ENCODE data around the gene TMEM256.

Gene TMEM256

DNA sequence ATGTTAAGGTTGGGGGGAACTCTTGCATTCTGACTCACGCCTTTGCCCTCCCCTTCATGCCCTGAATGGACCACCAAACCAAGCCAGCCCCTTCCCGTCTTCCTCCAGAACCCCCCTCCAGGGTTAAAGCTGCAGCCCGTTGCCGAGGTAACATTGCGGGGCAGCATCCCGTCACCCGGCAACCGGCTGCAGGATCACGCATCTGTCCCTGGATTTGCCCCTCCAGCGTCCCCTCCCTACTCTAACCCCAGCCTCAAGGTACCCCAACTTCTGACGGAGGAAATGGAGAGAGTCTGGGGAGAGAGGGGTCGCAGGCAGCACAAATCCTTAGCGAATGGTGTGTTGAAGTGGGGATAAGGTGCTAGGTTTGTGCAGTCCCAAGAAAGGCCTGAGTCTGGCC is 3.2 kb upstream of the TMEM256 start:
- no peak for TF ChIP-seq TCF4 (CRISPR knock-in tag; IDR thresholded peaks at IDR 0.05; ENCODE audit: borderline replicate concordance)
- TF ChIP-seq CSDC2 (CRISPR knock-in tag; IDR thresholded peaks at IDR 0.05) = no peak
- TF ChIP-seq, protein P1, sequence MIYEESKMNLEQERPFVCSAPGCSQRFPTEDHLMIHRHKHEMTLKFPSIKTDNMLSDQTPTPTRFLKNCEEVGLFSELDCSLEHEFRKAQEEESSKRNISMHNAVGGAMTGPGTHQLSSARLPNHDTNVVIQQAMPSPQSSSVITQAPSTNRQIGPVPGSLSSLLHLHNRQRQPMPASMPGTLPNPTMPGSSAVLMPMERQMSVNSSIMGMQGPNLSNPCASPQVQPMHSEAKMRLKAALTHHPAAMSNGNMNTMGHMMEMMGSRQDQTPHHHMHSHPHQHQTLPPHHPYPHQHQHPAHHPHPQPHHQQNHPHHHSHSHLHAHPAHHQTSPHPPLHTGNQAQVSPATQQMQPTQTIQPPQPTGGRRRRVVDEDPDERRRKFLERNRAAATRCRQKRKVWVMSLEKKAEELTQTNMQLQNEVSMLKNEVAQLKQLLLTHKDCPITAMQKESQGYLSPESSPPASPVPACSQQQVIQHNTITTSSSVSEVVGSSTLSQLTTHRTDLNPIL (CRISPR knock-in tag; IDR thresholded peaks at IDR 0.05; ENCODE audit: low read depth) = no peak
- TF ChIP-seq ZNF8 (CRISPR knock-in tag; IDR thresholded peaks at IDR 0.05) = no peak
- TF ChIP-seq RARB (CRISPR knock-in tag; IDR thresholded peaks at IDR 0.05) = no peak
- no peak for TF ChIP-seq ISL1 (CRISPR knock-in tag; IDR thresholded peaks at IDR 0.05)
- TF ChIP-seq ZFP30 (CRISPR knock-in tag; IDR thresholded peaks at IDR 0.05) = no peak
- no peak for TF ChIP-seq ZNF70 (CRISPR knock-in tag; IDR thresholded peaks at IDR 0.05)
- no peak for TF ChIP-seq ZFP3 (CRISPR knock-in tag; IDR thresholded peaks at IDR 0.05)
- TF ChIP-seq, protein P2, sequence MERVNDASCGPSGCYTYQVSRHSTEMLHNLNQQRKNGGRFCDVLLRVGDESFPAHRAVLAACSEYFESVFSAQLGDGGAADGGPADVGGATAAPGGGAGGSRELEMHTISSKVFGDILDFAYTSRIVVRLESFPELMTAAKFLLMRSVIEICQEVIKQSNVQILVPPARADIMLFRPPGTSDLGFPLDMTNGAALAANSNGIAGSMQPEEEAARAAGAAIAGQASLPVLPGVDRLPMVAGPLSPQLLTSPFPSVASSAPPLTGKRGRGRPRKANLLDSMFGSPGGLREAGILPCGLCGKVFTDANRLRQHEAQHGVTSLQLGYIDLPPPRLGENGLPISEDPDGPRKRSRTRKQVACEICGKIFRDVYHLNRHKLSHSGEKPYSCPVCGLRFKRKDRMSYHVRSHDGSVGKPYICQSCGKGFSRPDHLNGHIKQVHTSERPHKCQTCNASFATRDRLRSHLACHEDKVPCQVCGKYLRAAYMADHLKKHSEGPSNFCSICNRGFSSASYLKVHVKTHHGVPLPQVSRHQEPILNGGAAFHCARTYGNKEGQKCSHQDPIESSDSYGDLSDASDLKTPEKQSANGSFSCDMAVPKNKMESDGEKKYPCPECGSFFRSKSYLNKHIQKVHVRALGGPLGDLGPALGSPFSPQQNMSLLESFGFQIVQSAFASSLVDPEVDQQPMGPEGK (CRISPR knock-in tag; IDR thresholded peaks at IDR 0.05; ENCODE audit: borderline replicate concordance) = no peak
- no peak for TF ChIP-seq TOX (CRISPR knock-in tag; IDR thresholded peaks at IDR 0.05; ENCODE audit: borderline replicate concordance)
- ATAC-seq = no peak

DNA sequence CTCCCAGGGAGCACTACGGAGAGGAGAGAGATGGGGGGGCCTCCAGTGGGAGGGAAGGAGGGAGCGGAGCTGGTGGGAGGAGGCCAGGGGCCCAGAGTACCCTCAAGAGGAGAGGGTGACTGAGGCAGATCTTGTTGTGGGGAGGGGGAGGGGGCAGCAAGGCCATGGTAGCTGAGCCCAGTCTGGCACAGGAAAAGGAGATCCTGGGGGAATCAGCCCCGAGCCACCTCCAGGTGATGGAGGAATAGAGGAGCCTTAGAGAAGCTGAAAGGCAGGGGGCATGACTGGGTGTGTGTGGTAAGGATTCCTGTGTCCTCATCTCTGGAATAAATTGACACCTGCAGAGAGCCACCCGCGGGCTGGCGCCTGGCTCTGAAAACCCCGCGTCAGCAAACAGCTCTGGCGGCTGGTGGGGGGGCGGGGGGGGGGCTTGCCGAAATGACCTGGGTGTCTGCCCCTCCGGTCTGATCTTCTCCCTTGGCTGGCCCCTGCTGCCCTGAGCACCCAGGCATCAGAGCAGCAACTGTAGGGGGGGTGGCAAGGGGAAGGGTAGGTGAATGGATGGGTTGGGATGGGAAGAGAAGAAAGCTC is 2.4 kb upstream of the TMEM256 start:
- no peak for ATAC-seq
- TF ChIP-seq, protein P3, sequence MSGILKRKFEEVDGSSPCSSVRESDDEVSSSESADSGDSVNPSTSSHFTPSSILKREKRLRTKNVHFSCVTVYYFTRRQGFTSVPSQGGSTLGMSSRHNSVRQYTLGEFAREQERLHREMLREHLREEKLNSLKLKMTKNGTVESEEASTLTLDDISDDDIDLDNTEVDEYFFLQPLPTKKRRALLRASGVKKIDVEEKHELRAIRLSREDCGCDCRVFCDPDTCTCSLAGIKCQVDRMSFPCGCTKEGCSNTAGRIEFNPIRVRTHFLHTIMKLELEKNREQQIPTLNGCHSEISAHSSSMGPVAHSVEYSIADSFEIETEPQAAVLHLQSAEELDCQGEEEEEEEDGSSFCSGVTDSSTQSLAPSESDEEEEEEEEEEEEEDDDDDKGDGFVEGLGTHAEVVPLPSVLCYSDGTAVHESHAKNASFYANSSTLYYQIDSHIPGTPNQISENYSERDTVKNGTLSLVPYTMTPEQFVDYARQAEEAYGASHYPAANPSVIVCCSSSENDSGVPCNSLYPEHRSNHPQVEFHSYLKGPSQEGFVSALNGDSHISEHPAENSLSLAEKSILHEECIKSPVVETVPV (CRISPR knock-in tag; IDR thresholded peaks at IDR 0.05) = no peak
- TF ChIP-seq, protein P4, sequence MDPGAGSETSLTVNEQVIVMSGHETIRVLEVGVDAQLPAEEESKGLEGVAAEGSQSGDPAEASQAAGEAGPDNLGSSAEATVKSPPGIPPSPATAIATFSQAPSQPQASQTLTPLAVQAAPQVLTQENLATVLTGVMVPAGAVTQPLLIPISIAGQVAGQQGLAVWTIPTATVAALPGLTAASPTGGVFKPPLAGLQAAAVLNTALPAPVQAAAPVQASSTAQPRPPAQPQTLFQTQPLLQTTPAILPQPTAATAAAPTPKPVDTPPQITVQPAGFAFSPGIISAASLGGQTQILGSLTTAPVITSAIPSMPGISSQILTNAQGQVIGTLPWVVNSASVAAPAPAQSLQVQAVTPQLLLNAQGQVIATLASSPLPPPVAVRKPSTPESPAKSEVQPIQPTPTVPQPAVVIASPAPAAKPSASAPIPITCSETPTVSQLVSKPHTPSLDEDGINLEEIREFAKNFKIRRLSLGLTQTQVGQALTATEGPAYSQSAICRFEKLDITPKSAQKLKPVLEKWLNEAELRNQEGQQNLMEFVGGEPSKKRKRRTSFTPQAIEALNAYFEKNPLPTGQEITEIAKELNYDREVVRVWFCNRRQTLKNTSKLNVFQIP (CRISPR knock-in tag; IDR thresholded peaks at IDR 0.05; ENCODE audit: borderline replicate concordance, low read depth) = no peak
- TF ChIP-seq, protein P5, sequence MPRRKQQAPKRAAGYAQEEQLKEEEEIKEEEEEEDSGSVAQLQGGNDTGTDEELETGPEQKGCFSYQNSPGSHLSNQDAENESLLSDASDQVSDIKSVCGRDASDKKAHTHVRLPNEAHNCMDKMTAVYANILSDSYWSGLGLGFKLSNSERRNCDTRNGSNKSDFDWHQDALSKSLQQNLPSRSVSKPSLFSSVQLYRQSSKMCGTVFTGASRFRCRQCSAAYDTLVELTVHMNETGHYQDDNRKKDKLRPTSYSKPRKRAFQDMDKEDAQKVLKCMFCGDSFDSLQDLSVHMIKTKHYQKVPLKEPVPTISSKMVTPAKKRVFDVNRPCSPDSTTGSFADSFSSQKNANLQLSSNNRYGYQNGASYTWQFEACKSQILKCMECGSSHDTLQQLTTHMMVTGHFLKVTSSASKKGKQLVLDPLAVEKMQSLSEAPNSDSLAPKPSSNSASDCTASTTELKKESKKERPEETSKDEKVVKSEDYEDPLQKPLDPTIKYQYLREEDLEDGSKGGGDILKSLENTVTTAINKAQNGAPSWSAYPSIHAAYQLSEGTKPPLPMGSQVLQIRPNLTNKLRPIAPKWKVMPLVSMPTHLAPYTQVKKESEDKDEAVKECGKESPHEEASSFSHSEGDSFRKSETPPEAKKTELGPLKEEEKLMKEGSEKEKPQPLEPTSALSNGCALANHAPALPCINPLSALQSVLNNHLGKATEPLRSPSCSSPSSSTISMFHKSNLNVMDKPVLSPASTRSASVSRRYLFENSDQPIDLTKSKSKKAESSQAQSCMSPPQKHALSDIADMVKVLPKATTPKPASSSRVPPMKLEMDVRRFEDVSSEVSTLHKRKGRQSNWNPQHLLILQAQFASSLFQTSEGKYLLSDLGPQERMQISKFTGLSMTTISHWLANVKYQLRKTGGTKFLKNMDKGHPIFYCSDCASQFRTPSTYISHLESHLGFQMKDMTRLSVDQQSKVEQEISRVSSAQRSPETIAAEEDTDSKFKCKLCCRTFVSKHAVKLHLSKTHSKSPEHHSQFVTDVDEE (CRISPR knock-in tag; IDR thresholded peaks at IDR 0.05) = no peak
- no peak for TF ChIP-seq TCF4 (CRISPR knock-in tag; IDR thresholded peaks at IDR 0.05; ENCODE audit: borderline replicate concordance)
- TF ChIP-seq GLIS3 (CRISPR knock-in tag; IDR thresholded peaks at IDR 0.05) = no peak
- no peak for TF ChIP-seq ISL1 (CRISPR knock-in tag; IDR thresholded peaks at IDR 0.05)
- TF ChIP-seq ZC3H10 (CRISPR knock-in tag; IDR thresholded peaks at IDR 0.05) = no peak
- no peak for TF ChIP-seq SNAI2 (CRISPR knock-in tag; IDR thresholded peaks at IDR 0.05)
- TF ChIP-seq ZNF565 (CRISPR knock-in tag; conservative IDR thresholded peaks at IDR 0.05; ENCODE audit: low read depth) = no peak

DNA sequence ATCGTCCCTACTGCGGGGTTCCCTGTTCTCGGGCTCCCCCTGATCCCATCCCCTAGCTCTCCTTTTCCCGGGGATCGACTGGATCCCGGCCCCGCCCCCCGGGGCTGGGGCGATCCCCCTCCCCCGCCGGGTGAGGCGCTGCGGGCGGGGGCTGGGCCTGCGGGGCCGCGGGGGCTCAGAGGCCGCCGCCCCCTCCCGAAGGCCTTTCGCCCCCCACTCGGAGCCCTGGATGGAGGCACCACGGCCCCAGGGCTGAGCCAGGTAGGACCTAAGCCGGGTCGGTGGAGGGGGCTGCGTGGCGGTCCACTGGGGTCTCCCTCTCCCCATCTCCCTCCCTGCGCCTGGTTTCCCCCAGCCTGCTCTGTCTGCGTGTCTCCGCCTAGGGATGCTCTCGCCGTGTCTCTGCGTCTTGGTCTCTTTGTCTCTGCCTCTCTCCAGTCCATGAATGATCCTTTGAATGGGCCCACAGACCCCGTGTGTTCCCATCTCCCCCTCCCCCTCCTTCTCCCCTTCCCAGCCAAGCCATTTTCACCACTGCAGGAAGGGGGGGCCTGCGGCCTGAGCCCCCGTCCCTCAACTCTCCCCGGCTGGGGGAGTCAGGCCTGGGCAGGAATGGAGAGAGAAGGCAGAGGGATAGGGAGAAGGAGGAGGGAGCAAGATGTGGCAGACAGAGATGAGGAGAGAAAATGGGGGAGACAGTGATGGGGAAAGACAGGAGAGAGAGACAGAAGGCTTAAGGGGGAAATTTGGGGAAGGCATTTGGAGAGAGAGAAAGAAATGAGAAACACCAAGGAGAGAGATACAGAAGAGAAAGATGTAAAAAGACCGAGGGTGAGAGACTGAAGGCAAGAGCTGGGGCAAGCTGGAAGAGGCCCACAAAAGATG is 1.7 kb upstream of the TMEM256 start:
- ATAC-seq = peak; percentile 3; the same call in 2 of the 3 replicates
- TF ChIP-seq GLIS3 (CRISPR knock-in tag; IDR thresholded peaks at IDR 0.05) (no peak), ZNF565 (CRISPR knock-in tag; conservative IDR thresholded peaks at IDR 0.05; ENCODE audit: low read depth) (no peak), BACH2 (CRISPR knock-in tag; IDR thresholded peaks at IDR 0.05; ENCODE audit: borderline replicate concordance) (no peak), CSDC2 (CRISPR knock-in tag; IDR thresholded peaks at IDR 0.05) (no peak), ZFP3 (CRISPR knock-in tag; IDR thresholded peaks at IDR 0.05) (no peak), PPARA (CRISPR knock-in tag; IDR thresholded peaks at IDR 0.05; ENCODE audit: borderline replicate concordance) (no peak)
- TF ChIP-seq, protein P3 (CRISPR knock-in tag; IDR thresholded peaks at IDR 0.05) = no peak
- TF ChIP-seq, protein P1 (CRISPR knock-in tag; IDR thresholded peaks at IDR 0.05; ENCODE audit: low read depth) = no peak
- TF ChIP-seq, protein P2 (CRISPR knock-in tag; IDR thresholded peaks at IDR 0.05; ENCODE audit: borderline replicate concordance) = no peak
